ENCODE data around the gene C16orf74.

C16orf74 gene

DNA sequence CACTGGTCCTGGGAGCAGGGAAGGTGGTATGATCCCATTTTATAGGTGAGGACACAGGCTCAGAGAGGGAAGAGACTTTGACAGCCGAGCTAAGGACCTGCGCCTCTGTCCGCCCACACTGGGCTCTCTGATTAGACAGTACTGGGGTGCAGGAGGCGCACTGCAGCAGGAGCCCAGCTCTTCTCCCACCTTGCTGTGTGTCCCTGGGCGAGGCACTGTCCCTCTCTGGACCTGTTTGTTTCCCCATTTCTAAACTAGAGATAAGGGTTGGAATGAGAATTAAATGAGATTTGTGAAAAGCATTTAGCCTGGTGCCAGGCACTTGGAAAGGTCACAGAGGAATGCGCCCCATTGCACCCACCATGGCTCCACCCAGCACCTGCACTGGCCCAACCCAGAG, 42.6 kb downstream of the C16orf74 start:
- Histone ChIP-seq H3K27ac (ENCODE audit: low read length) (no peak overlapping the region), H3K4me2 (ENCODE audit: low read depth, low read length) (no peak overlapping the region), H3K4me3 (ENCODE audit: low read length) (no peak overlapping the region), H3K9me3 (replicated peaks; ENCODE audit: insufficient read depth, low read length) (no peaks in the 10 kb centered on the region), H3K9me2 (replicated peaks; ENCODE audit: insufficient read depth, low read length) (no peaks in the 10 kb centered on the region), H3K9ac (ENCODE audit: low read length) (no peak overlapping the region), H3K27me3 (replicated peaks; ENCODE audit: insufficient read depth, low read length) (no peaks in the 10 kb centered on the region; the same call in 1 of the 2 replicates), H2AFZ (ENCODE audit: low read length) (no peak overlapping the region), H3K79me2 (ENCODE audit: low read length) (no peaks in the 10 kb centered on the region), H4K20me1 (ENCODE audit: insufficient read depth, low read length) (no peaks in the 10 kb centered on the region), H3F3A (ENCODE audit: insufficient read depth, low read length) (no peaks in the 10 kb centered on the region), H3K36me3 (replicated peaks; ENCODE audit: insufficient read depth, low read length) (no peaks in the 10 kb centered on the region), H3K4me1 (ENCODE audit: low read length) (no peaks in the 10 kb centered on the region)
- no peak for DNase-seq
- TF ChIP-seq, protein P1, sequence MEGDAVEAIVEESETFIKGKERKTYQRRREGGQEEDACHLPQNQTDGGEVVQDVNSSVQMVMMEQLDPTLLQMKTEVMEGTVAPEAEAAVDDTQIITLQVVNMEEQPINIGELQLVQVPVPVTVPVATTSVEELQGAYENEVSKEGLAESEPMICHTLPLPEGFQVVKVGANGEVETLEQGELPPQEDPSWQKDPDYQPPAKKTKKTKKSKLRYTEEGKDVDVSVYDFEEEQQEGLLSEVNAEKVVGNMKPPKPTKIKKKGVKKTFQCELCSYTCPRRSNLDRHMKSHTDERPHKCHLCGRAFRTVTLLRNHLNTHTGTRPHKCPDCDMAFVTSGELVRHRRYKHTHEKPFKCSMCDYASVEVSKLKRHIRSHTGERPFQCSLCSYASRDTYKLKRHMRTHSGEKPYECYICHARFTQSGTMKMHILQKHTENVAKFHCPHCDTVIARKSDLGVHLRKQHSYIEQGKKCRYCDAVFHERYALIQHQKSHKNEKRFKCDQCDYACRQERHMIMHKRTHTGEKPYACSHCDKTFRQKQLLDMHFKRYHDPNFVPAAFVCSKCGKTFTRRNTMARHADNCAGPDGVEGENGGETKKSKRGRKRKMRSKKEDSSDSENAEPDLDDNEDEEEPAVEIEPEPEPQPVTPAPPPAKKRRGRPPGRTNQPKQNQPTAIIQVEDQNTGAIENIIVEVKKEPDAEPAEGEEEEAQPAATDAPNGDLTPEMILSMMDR (IDR thresholded peaks at IDR 0.05; ENCODE audit: low read length), result no peak
- no peak for TF ChIP-seq EZH2phosphoT487 (IDR thresholded peaks at IDR 0.05; ENCODE audit: low read length)
- no peak for TF ChIP-seq EZH2 (optimal IDR thresholded peaks at IDR 0.05; ENCODE audit: low read depth, low read length)

DNA sequence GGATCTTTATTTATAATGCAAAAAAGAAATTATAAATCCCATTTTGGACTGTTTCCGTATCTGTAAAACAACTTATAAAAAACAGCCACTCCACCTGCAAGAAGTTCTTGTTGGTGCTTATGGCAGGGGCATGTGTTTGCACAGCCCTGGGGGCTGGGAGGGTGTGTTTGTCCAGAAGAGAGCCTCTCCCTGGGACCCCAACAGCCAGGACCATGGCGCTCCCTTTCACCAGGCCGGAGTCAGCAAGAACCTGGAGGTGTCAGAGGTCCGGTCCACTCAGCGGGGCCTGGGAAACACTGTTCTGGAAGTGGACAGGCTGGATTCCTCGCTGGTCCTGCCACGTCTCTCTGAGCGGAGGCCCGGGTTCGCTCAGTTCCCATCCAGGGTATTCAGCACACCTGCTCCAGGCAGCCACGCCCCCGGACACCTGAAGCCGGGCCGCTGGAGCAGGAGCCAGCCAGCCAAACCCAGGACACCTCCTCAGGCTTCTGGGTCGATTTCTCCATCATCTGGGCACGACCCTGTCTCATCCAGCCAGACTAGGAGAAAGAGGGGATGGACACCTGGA, 43.3 kb downstream of the C16orf74 start:
- Histone ChIP-seq H3K4me3 (ENCODE audit: low read length) (no peak overlapping the region), H3F3A (ENCODE audit: insufficient read depth, low read length) (no peaks in the 10 kb centered on the region), H4K20me1 (ENCODE audit: insufficient read depth, low read length) (no peaks in the 10 kb centered on the region), H3K36me3 (replicated peaks; ENCODE audit: insufficient read depth, low read length) (no peaks in the 10 kb centered on the region), H3K4me2 (ENCODE audit: low read depth, low read length) (no peak overlapping the region), H3K27ac (ENCODE audit: low read length) (no peak overlapping the region), H3K79me2 (ENCODE audit: low read length) (no peaks in the 10 kb centered on the region), H3K9me3 (replicated peaks; ENCODE audit: insufficient read depth, low read length) (no peaks in the 10 kb centered on the region), H2AFZ (ENCODE audit: low read length) (no peak overlapping the region), H3K9me2 (replicated peaks; ENCODE audit: insufficient read depth, low read length) (no peaks in the 10 kb centered on the region), H3K27me3 (replicated peaks; ENCODE audit: insufficient read depth, low read length) (no peaks in the 10 kb centered on the region; the same call in 1 of the 2 replicates), H3K9ac (ENCODE audit: low read length) (no peak overlapping the region), H3K4me1 (ENCODE audit: low read length) (no peaks in the 10 kb centered on the region)
- TF ChIP-seq EZH2 (optimal IDR thresholded peaks at IDR 0.05; ENCODE audit: low read depth, low read length), result no peak
- no peak for DNase-seq

DNA sequence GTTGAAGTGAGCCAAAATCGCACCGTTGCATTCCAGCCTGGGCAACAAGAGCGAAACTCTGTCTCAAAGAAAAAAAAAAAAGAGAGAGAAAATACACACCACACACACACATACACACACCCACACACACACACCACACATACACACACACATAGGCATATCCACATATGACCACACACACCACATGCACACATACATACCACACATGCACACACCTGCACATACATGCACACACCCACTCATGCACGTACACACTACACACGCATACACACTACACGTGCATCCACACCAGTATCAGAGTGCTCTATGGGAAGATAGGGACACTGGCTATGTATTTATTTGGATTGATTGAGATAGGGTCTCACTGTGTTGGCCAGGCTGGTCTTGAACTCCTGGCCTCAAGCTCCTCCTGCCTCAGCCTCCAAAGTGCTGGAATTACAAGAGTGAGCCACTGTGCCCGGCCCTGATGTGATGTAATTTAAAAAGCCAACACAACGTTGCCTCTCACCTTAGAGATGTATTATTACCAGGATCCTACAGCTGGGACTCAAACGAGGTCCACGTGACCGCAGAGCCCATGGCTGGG, 44.4 kb downstream of the C16orf74 start:
- no peaks in the 10 kb centered on the region for H3K4me1 ChIP-seq (ENCODE audit: low read length)
- H3K9me3 ChIP-seq (replicated peaks; ENCODE audit: insufficient read depth, low read length), result no peaks in the 10 kb centered on the region
- no peak overlapping the region for H3K4me2 ChIP-seq (ENCODE audit: low read depth, low read length)
- no peak overlapping the region for H3K9ac ChIP-seq (ENCODE audit: low read length)
- DNase-seq, result no peak
- H3K79me2 ChIP-seq (ENCODE audit: low read length), result no peaks in the 10 kb centered on the region
- TF ChIP-seq EZH2phosphoT487 (IDR thresholded peaks at IDR 0.05; ENCODE audit: low read length) (no peak), EZH2 (optimal IDR thresholded peaks at IDR 0.05; ENCODE audit: low read depth, low read length) (no peak)
- TF ChIP-seq, protein P1 (IDR thresholded peaks at IDR 0.05; ENCODE audit: low read length), result no peak
- H3K4me3 ChIP-seq (ENCODE audit: low read length), result no peak overlapping the region
- no peaks in the 10 kb centered on the region for H3K36me3 ChIP-seq (replicated peaks; ENCODE audit: insufficient read depth, low read length)
- H2AFZ ChIP-seq (ENCODE audit: low read length), result no peak overlapping the region
- no peaks in the 10 kb centered on the region; the same call in 1 of the 2 replicates for H3K27me3 ChIP-seq (replicated peaks; ENCODE audit: insufficient read depth, low read length)
- no peaks in the 10 kb centered on the region for H3F3A ChIP-seq (ENCODE audit: insufficient read depth, low read length)
- no peak overlapping the region for H3K27ac ChIP-seq (ENCODE audit: low read length)
- H3K9me2 ChIP-seq (replicated peaks; ENCODE audit: insufficient read depth, low read length), result no peaks in the 10 kb centered on the region
- no peaks in the 10 kb centered on the region for H4K20me1 ChIP-seq (ENCODE audit: insufficient read depth, low read length)
